GM08714 (cell line): ENCODE data around the gene ZBED2.
A peak's percentile ranks its signal among the peaks of the same experiment; 100 is the strongest.
"Not testable (repeated sequence)": the region's sequence is repeated elsewhere in the genome, so short reads cannot be mapped to it uniquely, and the experiment has no call there.

Source experiments
- H3K4me3 ChIP-seq: fragments of 200-500 bp; sonication (Bioruptor generic); 2 replicates; pipeline ENCODE4 v1.5.1; 2014; ENCODE audit warnings: mild to moderate bottlenecking, low read length, inconsistent platforms
- ZNF274 ChIP-seq: IDR thresholded peaks from 2 replicates; pipeline ENCODE4 v1.6.1; 2012; ENCODE audit warnings: mild to moderate bottlenecking, low read depth, low read length

Gene ZBED2

GRCh38 chr3:111571907-111572460 is 23.2 kb downstream of the ZBED2 start:
- no peak for TF ChIP-seq ZNF274
- H3K4me3 ChIP-seq: no peak overlapping the region

DNA sequence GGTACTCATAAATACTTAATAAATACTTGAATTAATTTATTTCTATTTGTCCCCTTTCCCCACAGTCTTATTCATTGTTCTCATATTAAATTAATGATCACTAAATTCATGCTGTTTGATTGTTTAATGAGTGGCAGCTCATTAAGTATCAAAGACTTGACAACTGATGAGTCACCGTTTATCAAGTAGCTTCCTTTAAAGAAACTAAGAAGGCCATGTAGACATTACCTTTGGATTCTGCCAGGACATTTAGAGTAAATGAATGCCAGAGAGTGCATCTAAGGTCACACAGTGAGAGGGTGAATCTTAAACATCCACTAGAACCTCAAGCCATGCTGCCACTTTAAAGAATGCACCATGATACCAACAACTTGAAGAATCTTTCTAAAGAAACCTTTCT is 23.9 kb downstream of the ZBED2 start:
- H3K4me3 ChIP-seq: no peak overlapping the region
- no peak for TF ChIP-seq ZNF274

DNA sequence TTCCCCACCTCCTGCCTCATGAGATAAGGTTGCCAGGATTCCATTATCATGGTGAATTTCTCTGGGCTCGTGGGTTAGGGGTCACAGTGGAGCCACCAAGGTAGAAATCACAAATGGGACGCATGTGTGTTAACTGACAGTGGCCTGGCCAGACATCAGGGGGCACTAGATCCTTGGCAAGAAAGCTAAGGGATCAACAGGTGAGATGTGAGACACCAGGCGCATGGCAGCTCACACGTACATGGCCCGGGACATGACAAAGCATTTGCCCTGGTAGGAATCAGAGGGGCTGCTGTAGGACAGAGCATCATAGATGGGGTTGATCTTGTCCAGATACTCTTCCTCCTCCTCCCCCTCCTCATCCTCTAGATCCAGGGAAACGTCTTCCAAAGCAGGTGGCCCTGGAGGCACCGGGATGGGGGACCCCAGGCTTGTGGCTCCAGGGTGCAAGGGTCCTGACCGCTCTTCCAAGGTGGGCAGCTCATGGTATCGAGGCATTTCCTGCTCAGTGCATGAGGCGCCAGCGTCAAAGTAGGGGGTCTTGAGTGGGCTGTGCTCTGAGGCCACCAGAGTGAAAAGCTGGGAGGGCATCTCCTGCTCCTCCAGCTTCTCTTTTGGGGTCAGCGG is 24.6 kb downstream of the ZBED2 start:
- no peak for TF ChIP-seq ZNF274

DNA sequence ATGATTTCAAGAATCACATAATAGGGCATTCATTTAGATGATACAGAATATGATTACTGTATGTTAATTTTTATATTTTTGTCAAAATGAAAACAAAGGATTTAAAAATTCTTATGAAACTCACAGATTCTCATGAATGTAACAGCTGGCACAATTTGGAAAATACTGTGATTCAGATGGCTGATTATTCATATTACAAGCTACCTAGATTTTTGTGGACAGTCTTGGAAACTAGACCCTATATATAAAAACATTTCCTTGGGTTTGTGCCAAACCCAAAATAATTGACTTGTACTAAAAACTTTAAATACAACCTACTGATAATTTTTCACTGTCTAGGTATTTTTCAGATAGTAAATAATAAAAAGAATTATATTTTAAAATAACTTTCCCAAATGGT is 26.2 kb downstream of the ZBED2 start:
- no peak for TF ChIP-seq ZNF274
- no peak overlapping the region for H3K4me3 ChIP-seq

More for the DNA sequence above, 24.6 kb downstream of the ZBED2 start:
- no peak overlapping the region for H3K4me3 ChIP-seq

DNA sequence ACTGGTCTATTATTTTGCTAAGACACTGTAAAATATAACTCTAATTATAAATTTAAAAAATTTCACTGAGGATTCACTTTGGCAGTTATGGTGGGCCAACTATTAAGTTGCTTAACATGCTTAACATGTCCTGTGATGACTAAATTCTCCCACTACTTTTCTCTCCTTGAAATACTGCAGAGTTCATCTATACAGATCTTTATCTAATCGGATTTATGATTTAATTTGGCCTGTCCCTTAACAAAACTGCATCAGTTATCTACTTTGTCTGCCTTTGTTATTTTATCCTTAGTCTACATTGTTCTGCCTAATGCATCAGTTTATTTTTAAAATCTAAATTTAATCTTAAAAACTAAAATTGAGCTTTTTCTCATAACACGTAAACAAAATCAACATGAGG is 26.8 kb downstream of the ZBED2 start:
- H3K4me3 ChIP-seq: no peak overlapping the region
- TF ChIP-seq ZNF274: no peak

DNA sequence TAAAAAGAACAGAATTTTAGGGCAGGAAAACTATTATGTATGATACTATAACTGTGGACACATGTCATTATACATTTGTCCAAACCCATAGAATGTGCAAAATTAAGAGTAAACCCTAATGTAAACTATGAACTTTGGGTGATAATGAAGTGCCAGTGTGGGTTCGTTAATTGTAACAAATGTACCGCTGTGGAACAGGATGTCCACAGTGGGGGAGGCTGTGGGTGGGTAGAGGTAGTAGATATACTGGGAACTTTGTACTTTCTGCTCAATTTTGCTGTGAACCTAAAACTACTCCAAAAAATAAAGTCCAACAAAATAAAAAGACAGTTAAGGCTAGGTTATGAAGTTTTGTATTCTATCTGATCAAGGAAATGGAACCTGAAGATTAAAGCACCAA is 28.3 kb downstream of the ZBED2 start:
- no peak for TF ChIP-seq ZNF274
- H3K4me3 ChIP-seq: no peak overlapping the region

DNA sequence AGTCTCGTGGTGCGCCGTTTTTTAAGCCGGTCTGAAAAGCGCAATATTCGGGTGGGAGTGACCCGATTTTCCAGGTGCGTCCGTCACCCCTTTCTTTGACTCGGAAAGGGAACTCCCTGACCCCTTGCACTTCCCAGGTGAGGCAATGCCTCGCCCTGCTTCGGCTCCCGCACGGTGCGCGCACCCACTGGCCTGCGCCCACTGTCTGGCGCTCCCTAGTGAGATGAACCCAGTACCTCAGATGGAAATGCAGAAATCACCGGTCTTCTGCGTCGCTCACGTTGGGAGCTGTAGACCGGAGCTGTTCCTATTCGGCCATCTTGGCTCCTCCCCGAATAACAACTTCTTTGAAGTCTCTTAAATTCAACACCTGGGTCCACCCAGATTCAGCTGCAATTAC is 33.2 kb downstream of the ZBED2 start:
- not testable (repeated sequence) for H3K4me3 ChIP-seq

GRCh38 chr3:111548756-111549155 is 46.4 kb downstream of the ZBED2 start:
- no peak overlapping the region for H3K4me3 ChIP-seq
- no peak for TF ChIP-seq ZNF274

DNA sequence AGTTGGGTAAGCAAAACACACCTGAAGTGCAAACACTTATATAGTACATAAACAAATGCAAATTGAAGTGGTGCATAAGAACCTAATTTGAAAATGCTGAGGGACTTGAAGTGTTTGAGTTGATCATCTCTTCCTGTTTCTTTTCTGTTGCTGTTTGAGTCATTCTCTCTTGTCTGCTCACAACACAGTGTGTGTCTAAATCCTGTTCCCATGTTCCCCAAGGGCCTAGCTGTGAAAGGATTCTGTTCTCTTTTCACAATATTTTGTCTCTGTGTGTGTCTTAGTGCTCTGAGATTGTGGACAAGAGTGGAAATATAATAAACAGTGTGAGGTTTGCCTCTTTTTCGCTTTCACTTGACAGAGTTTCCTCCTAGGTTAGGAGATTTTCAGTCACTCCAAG is 47.1 kb downstream of the ZBED2 start:
- no peak for TF ChIP-seq ZNF274
- no peak overlapping the region for H3K4me3 ChIP-seq

DNA sequence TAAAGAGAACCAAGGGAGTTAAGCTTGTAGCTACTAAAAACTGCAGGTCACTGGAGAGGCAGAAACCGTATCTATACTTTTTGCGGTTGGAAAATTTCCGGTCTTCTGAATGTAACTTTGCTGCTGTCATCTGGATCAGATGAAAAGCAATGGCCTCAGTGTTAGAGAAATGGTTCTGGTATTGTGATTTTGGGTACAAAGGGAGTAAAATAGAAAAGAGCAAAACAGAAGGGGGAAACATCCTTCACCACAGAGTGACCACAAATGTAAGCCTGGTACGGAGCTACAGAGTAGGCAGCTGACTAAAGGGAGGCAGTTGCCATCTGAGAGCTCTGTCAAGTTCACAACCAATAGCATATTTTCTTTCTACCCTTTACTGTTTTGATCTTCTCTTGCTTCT is 47.5 kb downstream of the ZBED2 start:
- TF ChIP-seq ZNF274: no peak
- H3K4me3 ChIP-seq: peak overlapping the region; percentile 27; the same call in 1 of the 2 replicates

- H3K4me3 ChIP-seq: no peak overlapping the region
- TF ChIP-seq ZNF274: no peak
These were observed 49.8 kb downstream of the ZBED2 start for GRCh38 chr3:111545349-111545748.
